Hematopoietic multipotent progenitor cell treated with erythropoietin and hydrocortisone succinate and interleukin-3 and kit ligand, for 17 days (in vitro differentiated cells): ENCODE measurements around the gene KCNH2.
"Not testable (repeated sequence)": the region's sequence is repeated elsewhere in the genome, so short reads cannot be mapped to it uniquely, and the experiment has no call there.

Experiments used
- DNase-seq: peaks from one replicate; pipeline ENCODE4 v3.0.0-alpha.2; 2015; ENCODE audit warnings: low spot score

Gene KCNH2

DNA sequence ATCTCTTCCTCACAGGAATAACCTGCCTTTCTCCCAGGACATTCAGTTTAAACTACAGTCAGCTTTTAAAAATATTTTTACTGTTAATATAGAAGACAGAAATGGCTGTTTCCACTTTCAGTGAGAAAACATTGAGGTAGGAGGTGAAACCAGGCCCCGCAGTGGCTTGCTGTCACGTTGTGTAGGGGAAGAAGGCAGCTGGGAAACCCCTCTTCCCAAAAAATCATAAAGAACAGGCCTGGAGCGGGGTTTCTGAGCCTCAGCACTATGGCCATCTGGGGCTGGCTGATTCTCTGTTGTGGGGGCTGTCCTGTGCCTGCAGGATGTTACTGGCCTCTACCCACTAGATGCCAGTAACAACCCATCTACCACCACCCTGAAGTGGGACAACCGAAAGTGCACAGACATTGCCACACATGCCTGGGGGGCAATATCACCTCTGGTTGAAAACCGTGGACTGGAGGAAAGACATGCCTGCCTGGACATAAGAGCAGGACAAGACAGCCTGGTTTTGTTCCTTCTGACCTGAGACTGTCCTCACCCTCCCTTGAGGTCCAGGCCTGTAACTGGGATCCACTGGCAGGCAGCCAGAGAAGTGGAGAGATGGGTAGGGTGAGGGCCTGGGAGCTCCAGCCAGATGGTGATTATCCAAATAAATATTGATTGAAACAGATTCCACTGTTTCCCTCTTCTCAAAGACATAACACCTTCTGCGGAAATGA is 43.9 kb downstream of the KCNH2 start:
- no peak for DNase-seq

DNA sequence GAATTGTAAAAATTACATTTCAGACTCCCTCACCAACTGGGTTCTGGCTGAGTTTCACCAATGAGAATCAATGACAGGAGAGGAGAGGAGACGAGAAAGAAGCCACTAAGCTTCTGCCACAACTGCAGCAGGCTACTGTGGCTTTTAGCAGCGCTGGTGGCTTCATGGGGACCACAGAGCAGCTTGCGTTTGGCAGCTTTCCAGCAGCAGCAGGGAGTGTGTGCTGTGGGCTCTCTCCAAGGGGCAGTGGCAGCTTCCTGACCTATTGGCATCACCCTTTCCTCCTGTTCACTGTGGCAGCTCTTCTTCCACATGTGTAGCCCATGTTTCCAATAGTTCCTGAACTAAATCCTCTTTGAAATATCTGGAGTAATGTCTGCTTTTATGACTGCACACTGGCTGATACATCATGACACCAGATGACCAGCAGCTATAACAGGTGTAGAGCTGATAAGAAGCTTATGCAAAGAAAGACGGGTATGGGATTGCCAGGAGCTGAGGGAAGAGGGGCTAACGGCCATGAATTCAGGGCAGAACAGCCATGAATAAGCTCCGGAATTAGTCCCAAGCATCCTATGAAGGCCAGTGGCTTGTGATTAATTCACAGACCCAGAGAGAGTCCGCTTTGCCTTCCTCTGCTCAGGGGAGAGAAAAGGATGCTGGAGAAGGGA is 46.8 kb downstream of the KCNH2 start:
- DNase-seq: no peak

DNA sequence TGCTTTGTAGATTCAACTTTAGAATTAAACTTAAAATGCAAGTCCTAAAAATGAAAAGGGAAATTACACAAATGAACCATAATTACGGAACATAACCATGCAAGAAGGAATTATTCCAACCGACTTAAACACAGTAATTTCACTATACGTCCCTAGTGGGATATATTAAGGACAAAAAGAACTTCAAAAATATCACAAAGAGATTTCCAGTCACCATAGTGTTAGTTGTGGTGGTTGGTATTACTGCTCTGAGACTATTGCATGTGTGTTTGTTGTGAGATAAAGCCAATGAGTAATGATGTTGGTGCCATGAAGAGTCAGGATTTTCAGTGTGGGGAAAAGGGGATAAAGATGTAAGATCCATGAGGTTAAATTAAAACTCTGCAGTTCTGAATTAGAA is 49.6 kb downstream of the KCNH2 start:
- no peak for DNase-seq

DNA sequence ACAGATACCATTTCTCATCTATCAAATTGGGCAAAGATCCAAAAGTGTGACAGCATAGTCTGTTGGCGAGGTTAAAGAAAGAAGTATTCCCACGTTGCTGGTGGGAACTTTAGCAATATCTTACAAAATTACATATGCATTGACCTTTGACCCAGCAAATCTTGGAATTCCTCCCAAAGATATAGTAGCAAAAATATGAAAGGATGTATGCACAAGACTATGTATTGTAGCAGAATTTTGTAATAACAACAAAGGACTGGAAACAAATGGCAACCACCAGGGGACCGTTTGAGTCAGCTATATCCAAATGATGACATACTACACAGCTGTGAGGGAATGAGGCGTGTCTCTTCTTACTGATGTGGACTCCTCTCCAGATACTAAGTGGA is 50.2 kb downstream of the KCNH2 start:
- DNase-seq: no peak

DNA sequence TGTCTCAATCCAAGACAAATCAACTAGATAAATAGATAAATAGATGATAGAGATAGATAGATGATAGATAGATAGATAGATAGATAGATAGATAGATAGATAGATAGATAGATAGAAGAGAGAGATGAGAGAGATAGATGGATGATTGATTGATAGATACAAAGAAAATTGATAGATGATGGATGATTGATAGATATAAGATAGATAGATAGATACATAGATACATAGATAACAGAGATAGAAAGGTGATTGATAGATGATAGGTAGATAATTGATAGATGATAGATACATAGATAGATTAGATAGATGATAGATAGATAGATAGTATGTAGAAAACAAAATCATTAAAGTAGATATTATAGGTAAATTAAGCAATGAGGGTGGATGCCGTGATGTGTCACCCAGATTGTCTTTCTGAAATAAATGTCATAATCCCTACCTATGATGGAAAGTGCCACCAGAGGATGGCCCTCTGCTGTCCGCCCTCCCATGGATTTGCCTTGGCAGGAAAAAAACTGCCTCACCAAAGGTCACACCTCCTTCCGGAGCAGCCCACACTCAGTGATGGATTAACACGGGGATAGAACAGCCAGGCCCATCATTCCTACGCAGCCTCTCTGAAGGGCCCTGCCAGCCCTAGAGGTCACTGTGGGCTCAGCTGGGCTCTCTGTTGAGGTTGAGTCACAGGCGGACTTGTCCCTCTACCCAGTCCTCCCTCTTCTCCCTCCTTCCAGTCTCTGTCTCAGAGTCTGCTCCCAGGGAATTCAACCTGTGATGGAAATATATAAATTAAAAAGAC is 50.8 kb downstream of the KCNH2 start:
- no peak for DNase-seq

DNA sequence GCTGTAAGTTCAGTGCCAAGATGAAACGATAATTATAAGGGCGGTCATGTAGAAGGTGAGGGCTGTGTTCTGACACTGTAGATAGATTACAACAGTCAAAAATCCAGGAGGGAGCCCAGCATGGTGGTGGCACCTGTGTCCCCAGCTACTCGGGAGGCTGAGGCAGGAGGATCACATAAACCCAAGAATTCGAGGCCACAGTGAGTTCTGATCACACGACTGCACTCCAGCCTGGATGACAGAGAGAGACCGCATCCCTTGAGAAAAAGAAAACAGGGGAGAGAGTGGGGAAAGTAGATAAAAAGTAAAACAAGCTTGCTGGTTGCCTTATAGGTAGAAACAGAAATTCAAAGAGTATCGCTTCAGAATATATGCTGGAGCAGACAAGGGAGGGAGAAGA is 52.1 kb downstream of the KCNH2 start:
- DNase-seq: no peak

DNA sequence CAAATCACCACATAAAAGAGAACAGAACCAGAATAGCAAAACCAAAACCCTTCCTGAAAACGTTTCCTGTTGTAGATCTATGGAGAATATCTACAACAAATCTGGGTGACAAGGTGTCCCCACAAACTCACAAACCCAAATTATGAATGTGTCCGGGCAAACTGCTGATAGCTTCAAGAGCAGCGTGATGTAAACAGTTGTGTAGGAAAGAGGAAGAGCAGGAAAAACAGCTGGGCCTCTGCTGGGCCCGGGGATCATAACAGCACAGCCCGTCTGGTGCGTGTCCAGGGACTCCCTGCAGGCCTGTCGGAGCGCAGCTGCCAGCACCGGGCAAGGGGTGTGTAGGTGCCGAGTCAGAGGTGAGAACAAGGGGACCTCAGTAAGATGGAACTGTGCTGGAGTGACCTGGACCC is 53.7 kb downstream of the KCNH2 start:
- no peak for DNase-seq

DNA sequence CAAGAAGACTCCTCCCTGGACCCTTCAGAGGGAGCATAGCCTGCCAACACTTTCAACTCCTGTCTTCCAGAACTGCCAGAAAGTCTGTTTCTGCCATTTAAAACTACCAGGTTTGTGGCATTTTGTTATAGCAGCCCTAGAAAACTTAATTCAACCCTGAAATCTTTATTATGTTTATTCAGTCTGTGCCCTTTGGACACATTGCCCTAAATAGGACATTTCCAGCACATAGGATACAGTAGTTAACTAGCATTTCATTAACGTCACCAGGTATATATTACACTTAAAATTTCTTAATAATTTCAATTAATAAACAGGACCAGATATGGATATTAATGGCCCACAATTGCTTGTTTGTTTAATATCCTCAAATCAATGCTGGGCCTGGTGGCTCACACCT is 54.3 kb downstream of the KCNH2 start:
- no peak for DNase-seq

DNA sequence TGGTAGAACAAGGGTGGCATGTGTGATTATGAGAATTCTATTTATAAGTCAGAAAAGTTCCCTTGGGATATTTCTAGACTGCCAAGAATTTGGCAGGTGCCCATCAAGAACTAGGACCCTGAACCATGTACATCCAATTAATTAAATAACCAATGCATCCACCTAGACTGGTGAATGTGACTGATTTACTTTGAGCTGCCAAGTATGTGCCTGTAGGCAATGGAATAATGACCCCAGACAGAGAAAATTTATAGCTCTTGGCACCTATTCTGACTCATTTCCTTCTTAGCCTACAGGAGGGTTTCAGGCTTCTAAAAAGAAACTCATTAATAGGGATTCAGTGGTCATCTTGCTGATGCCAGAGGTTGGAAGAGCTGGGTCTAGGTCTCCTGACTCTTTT is 54.9 kb downstream of the KCNH2 start:
- no peak for DNase-seq

DNA sequence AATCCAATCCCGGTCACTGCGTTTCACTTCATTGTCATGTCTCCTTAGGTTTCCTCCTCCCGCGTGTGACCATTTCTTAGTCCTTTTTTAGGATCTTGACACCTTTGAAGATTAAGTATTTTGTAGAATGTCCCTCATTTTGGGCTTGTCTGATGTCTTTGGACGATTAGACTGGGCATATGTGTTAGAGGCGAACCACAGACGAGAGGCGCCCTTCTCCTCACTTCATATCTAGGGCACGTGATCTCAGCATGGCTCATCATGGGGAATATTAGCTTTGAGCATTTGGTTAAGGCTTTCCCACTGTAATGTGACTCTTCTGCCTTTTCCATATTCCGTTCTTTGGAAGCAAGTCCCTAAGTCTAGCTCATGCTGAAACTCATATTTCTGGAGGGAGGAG is 59.0 kb downstream of the KCNH2 start:
- DNase-seq: no peak

DNA sequence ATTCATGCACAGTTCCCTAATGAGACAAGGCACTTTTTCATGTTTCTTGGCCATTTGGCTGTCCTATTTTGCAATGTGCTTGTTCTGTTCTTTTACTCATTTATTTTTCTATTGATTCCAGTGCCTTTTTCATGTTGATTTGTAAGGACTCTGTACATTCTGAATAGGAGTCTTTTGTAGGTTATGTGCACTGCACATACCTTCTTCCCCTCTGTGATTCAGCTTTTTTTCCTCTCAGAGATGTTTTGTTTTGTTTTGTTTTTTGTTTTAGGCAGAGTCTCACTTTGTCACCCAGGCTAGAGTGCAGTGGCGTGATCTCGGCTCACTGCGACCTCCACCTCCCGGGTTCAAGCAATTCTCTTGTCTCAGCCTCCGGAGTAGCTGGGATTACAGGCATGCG is 59.7 kb downstream of the KCNH2 start:
- no peak for DNase-seq

DNA sequence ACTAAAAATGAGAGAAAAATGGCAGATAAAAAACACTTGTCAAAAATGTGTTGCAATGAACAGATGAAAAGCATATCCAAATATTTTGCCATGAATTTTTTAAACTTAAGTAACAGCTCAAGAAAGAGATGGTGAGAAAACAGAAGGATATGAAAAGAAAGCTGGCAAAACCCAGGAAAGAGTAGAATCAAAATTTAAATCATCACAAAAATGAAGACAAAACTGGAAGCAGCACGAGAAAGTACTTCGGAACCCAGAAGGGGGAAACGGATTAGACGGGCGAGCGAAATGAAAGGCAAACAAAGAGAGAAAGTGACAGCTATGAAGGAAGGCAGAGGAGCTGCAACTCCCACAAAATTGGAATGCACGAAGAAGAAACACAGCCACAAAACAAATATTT is 60.2 kb downstream of the KCNH2 start:
- DNase-seq: no peak

DNA sequence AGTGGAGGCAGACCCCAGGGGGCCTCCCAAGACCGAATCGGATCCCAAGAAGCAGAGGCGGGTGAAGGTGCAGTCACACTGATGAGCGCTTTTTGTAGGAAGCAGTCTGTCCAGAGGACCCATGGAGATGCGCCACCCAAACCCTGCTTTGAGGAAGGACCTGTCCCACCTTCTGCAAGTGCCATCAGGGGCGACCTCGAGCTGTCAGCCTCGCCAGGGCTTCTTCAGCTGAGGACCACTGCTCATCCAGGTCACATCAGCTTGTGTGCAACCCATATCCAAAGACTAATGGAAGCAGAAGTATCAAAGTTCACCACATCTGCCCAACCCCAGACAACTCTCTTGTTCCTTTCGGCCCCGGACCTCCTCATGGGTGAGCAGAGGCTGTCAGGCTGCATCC is 61.5 kb downstream of the KCNH2 start:
- no peak for DNase-seq

DNA sequence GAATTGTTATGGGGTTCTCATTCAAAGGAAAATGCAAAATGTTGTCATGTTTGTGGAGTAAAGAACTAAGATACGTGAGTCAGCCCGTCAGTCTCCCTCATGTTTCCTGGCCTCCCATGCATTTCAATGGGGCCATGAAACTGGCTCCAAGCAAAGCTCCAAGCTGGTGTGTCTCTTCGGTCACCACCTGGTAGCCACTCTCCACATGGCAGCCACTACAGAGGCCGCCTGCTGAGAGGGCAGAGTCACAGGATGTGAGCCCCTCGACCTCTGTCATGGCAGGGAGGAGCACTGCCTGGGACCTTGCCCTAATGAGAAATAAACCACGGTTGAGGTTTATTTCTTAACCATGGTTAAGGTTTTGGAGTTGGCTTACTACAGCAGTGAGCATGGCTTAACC is 63.2 kb downstream of the KCNH2 start:
- no peak for DNase-seq

DNA sequence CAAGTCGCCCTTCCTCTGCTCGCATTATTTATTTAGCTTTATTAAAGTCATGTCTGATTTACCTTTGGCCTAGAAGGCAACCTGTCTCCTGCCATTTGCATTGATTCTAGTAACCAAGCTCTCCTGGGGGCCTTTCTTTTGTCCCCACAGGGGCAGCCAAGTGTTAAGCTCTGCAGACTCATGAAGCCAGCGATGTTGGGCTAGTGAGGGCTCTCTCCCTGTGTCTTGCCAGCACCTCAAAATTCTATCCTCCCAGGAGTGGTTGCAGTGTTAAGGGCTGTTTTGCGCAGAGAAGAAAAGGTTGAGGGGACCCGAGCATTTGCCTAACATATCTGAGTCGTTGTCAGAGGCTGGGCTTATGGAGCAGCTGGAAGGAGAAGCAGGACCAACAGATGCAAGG is 63.9 kb downstream of the KCNH2 start:
- no peak for DNase-seq

DNA sequence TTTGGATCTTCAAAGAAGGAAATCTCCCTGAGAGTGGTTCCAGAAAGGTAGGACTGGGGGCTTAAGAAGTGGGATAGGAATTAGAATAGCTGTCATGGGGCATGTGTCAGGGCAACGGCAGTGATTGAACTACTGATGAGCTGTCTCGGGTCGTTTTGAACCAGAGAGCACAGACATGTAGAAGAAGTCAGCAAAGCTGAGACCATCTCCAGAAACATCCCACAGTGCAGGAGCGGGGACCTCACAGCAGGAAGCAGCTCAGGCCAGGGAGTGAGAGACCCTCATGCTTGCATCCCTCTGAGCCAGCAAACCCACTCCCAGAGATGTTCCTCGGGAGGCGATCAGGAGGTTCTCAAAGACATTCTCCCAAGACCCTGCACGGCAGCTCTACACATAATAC is 65.7 kb downstream of the KCNH2 start:
- DNase-seq: no peak

DNA sequence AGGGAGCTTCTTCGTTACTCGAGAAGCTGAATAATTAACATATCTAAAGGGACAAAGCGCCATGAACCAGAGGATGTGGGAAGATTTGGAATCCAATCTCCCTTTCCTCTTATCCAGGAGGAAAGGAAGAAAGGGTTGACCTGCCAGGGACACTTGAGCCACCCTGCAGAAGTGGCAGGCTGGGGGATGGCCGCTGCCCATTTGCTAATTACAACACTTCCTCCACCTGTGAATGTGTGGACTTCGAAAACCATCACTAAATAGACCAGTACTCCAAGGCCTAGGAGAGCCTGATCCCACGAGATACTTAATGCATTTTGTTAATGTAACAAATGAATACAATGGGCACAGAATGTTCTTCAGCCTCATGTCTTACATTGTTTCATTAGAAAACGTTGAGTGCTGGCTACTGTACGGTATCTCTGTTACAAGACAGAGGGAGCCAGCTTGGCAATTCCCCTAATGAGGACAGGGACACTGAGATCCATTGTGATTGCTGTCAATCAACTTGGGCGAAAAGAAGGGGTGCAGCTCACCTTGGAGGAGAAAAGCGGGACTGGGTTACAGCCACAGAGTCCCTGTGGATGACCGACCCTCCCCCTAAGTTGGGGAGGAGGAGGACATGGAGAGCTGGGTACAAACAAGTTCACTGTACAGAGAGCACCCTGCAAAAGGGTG is 66.4 kb downstream of the KCNH2 start:
- no peak for DNase-seq

DNA sequence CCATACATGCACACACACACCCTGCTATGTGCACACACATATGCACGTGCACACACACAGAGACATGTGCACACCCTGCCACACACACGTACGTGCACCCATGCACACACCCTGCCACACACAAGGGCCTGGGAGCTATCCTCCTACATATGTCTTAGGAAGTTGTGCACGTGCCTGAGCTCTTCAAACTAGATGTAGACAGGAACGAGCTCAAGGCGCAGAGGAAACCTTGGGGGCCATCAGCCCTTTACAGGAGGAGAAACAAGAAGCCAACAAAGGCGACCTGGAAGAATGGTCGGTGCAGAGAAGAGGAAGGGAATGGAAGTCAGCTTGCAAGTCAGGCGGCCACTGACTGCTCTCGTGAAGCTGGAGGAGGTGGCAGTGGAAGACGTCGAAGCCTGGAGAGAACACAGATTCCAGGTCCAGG is 67.1 kb downstream of the KCNH2 start:
- DNase-seq: no peak

DNA sequence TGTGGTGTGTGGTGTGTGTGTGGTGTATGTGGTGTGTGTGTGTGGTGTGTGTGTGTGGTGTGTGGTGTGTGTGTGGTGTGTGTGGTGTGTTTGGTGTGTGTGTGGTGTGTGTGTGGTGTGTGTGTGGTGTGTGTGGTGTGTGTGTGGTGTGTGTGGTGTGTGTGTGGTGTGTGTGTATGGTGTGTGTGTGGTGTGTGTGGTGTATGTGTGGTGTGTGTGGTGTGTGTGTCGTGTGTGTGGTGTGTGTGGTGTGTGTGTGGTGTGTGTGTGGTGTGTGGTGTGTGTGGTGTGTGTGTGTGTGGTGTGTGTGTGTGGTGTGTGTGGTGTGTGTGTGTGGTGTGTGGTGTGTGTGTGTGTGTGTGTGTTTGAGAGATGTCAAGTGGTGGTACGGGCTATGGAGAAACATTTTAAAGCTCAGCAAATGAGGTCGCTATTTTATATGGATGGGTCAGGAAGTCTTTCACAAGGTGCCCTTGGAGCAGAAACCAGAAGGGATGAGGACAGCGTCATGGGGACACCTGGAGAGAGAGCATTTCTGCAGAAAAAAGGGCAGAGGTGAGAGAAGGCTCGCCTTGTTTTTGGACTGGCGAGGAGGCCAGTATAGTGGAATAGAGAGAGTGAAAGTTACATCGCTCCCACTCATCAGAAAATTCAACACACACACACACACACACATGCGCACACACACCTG is 67.7 kb downstream of the KCNH2 start:
- DNase-seq: not testable (repeated sequence)

DNA sequence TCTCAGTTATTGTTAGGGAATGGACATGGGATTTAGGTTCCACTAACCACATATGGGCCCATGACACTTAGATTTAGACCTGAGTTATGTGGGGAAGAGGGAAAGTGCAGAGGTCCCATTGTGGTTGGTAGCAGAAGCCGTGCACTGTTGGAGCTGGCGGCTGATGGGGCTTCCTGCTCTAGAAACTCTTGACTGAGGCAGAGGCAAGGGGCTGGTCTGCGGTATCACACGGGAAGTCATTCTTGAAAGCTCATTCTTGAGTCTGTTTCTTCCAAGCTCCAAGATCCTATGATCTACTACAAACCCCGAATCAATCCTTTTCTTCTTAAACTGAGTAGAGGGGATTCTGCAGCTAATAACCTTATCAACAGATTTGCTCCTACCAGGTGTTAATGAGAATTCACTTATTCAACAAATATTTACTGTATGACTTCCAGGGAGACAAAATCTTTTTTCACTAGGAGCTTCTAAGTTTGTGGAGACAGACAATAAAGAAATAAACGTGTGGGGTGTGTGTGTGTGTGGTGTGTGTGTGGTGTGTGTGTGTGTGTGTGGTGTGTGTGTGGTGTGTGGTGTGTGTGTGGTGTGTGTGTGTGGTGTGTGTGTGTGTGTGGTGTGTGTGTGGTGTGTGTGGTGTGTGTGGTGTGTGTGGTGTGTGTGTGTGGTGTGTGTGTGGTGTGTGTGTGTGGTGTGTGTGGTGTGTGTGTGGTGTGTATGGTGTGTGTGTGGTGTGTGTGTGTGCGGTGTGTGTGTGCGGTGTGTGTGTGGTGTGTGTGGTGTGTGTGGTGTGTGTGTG is 68.7 kb downstream of the KCNH2 start:
- DNase-seq: no peak

DNA sequence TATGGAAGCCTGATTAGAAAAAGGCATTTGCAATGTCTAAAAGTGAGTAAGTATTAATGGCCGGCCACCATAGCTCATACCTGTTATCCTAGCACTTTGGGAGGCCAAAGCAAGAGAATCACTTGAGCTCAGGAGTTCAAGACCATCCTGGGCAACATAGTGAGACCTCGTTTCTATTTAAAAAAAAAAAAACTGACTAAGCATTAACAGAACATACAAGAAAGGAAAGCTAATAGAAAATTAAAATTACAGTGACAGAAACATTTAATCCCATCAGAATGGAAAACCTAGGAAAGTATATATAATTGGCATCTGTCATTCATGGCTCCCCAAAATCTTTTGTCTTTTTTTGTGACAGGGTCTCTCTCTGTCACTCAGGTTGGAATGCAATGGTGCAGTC is 69.9 kb downstream of the KCNH2 start:
- no peak for DNase-seq
